Activated T-cell treated with anti-CD3 and anti-CD28 coated beads, Interleukin-2, amount 50 U/mL, for 48 hours (primary cell): ENCODE results near the gene C11orf71.

Experiments used
- DNase-seq, 2 experiments: peaks; one replicate each; pipeline ENCODE4 v3.0.0-alpha.2; 2020

Gene C11orf71

GRCh38 chr11:114398303-114398920 lies 1.9 kb downstream of the C11orf71 start:
- DNase-seq = no peak

- DNase-seq = no peak
Observed at GRCh38 chr11:114397349-114397982, 2.8 kb downstream of the C11orf71 start.

GRCh38 chr11:114396916-114397315 lies 3.4 kb downstream of the C11orf71 start:
- DNase-seq = no peak

GRCh38 chr11:114395736-114396135 lies 4.6 kb downstream of the C11orf71 start:
- no peak for DNase-seq

- DNase-seq = no peak
Observed at GRCh38 chr11:114392735-114393667, 7.3 kb downstream of the C11orf71 start.

- no peak for DNase-seq
Observed at GRCh38 chr11:114386545-114386944, 13.8 kb downstream of the C11orf71 start.

- no peak for DNase-seq
Observed at GRCh38 chr11:114386131-114386530, 14.2 kb downstream of the C11orf71 start.

GRCh38 chr11:114384487-114384886 lies 15.8 kb downstream of the C11orf71 start:
- no peak for DNase-seq

GRCh38 chr11:114382509-114382908 lies 17.8 kb downstream of the C11orf71 start:
- DNase-seq = no peak

- no peak for DNase-seq
Observed at GRCh38 chr11:114379394-114380069, 20.8 kb downstream of the C11orf71 start.

- DNase-seq = no peak
Observed at GRCh38 chr11:114377612-114378267, 22.6 kb downstream of the C11orf71 start.

GRCh38 chr11:114375052-114375451 lies 25.3 kb downstream of the C11orf71 start:
- DNase-seq = no peak

GRCh38 chr11:114368918-114369680 lies 31.2 kb downstream of the C11orf71 start:
- no peak for DNase-seq

- DNase-seq = no peak
Observed at GRCh38 chr11:114367244-114367957, 32.9 kb downstream of the C11orf71 start.

- DNase-seq = no peak
Observed at GRCh38 chr11:114366331-114367243, 33.7 kb downstream of the C11orf71 start.

GRCh38 chr11:114362958-114363357 lies 37.4 kb downstream of the C11orf71 start:
- DNase-seq = no peak

- DNase-seq = no peak
Observed at GRCh38 chr11:114362326-114362725, 38.0 kb downstream of the C11orf71 start.

GRCh38 chr11:114359342-114359741 lies 41.0 kb downstream of the C11orf71 start:
- no peak for DNase-seq

GRCh38 chr11:114358716-114359115 lies 41.6 kb downstream of the C11orf71 start:
- DNase-seq = no peak

GRCh38 chr11:114354076-114354475 lies 46.2 kb downstream of the C11orf71 start:
- no peak for DNase-seq
